OCI-LY1 (cell line): ENCODE data around the gene MED13.

Experiments
- EZH2 ChIP-seq: fragments of 200-600 bp; sonication (generic), shearing (Covaris generic); IDR thresholded peaks from 2 replicates; pipeline ENCODE4 v1.8.0; 2017; ENCODE audit warnings: borderline replicate concordance, mixed run types, mild to moderate bottlenecking, antibody characterized with exemption, low read length, moderate library complexity, mixed read lengths
- TF ChIP-seq, protein P1 (sequence below): fragments of 200-600 bp; sonication (generic), shearing (Covaris generic); IDR thresholded peaks from 2 replicates; pipeline ENCODE4 v1.5.1; 2017; ENCODE audit warnings: mild to moderate bottlenecking, antibody characterized with exemption, low read length, moderate library complexity, mixed read lengths

DNA sequence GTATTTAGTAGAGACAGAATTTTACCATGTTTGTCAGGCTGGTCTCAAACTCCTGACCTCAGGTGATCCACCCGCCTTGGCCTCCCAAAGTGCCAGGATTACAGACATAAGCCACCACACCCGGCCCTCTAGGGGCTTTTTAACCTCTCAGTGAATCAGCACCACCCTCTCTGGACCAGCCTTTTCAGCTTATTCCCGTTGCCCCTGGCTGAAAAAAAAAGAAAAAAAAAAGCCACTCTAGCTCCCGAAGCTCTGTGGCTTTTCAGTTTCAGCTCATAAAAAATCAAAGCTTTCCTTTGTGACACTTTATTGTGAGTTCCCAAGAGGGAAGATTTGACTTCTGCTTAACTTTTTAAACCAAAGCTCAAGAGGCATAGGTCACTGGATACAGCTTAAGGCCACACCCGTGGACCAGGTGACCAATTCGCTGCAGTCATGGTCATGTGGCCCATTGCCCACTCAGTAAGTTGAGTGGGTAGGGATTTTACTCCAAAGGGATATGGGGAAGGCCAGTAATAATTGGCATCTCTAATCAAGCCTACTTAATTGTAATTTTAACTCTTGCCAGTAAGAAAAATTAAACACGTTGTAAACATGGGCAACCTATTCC lies 46.6 kb upstream of the MED13 start:
- TF ChIP-seq, protein P1, sequence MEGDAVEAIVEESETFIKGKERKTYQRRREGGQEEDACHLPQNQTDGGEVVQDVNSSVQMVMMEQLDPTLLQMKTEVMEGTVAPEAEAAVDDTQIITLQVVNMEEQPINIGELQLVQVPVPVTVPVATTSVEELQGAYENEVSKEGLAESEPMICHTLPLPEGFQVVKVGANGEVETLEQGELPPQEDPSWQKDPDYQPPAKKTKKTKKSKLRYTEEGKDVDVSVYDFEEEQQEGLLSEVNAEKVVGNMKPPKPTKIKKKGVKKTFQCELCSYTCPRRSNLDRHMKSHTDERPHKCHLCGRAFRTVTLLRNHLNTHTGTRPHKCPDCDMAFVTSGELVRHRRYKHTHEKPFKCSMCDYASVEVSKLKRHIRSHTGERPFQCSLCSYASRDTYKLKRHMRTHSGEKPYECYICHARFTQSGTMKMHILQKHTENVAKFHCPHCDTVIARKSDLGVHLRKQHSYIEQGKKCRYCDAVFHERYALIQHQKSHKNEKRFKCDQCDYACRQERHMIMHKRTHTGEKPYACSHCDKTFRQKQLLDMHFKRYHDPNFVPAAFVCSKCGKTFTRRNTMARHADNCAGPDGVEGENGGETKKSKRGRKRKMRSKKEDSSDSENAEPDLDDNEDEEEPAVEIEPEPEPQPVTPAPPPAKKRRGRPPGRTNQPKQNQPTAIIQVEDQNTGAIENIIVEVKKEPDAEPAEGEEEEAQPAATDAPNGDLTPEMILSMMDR, result no peak
- TF ChIP-seq EZH2, result no peak
